ENCODE data around the gene SAPCD1. TPM values are rescaled to one million over a fixed set of nuclear protein-coding genes. Genes with fewer than 3 reads are reported as not detected.

SAPCD1 gene
- polyA plus RNA-seq, 1 experiment: 0.88 TPM

GRCh38 chr6:31765910-31766794 is 3.7 kb downstream of the SAPCD1 start:
- CTCF ChIA-PET: interaction anchor here (0.9 to 1.1 kb wide), 2 partner anchors 25 to 30 kb away, joined by 3 read pairs; no protein-coding TSS in a partner anchor
- Histone ChIP-seq H3K27ac (ENCODE audit: low read depth, low read length) (no peak overlapping the region), H3K9me3 (ENCODE audit: control insufficient read depth, insufficient read depth, low read length) (no peaks in the 10 kb centered on the region; the same call in 1 of the 2 replicates), H3K27me3 (ENCODE audit: control insufficient read depth, insufficient read depth, low read length) (no peaks in the 10 kb centered on the region), H3K4me3 (ENCODE audit: low read depth, low read length) (peak overlapping the region; percentile 50)
- no peak for DNase-seq (ENCODE audit: low read depth, low spot score)
- POLR2A ChIA-PET: interaction anchor here (0.6 to 1.0 kb wide), 2 partner anchors 56 to 61 kb away, joined by 3 to 4 read pairs; partner anchors contain the start of gene HSPA1B
- no peak for TF ChIP-seq CTCF (IDR thresholded peaks at IDR 0.05; ENCODE audit: low read depth, low read length)

GRCh38 chr6:31767096-31767645 is 4.7 kb downstream of the SAPCD1 start:
- ChIA-PET CTCF (no interaction called here), POLR2A (interaction anchor here (1.0 kb wide), 1 partner anchor 55 kb away, joined by 3 read pairs; no protein-coding TSS in a partner anchor)
- no peak for TF ChIP-seq CTCF (IDR thresholded peaks at IDR 0.05; ENCODE audit: low read depth, low read length)
- DNase-seq (ENCODE audit: low read depth, low spot score): no peak
- Histone ChIP-seq H3K27ac (ENCODE audit: low read depth, low read length) (no peak overlapping the region), H3K4me3 (ENCODE audit: low read depth, low read length) (no peak overlapping the region), H3K27me3 (ENCODE audit: control insufficient read depth, insufficient read depth, low read length) (no peaks in the 10 kb centered on the region), H3K9me3 (ENCODE audit: control insufficient read depth, insufficient read depth, low read length) (no peaks in the 10 kb centered on the region; the same call in 1 of the 2 replicates)

GRCh38 chr6:31768363-31769257 is 6.2 kb downstream of the SAPCD1 start:
- CTCF ChIA-PET: interaction anchor here (0.9 to 2.3 kb wide), 7 partner anchors 10 to 87 kb away, joined by 4 to 20 read pairs (median 7); partner anchors contain the start of genes LY6G5C and MSH5
- no peak overlapping the region for H3K27ac ChIP-seq (ENCODE audit: low read depth, low read length)
- H3K4me3 ChIP-seq (ENCODE audit: low read depth, low read length): no peak overlapping the region
- H3K9me3 ChIP-seq (ENCODE audit: control insufficient read depth, insufficient read depth, low read length): no peaks in the 10 kb centered on the region; the same call in 1 of the 2 replicates
- no peaks in the 10 kb centered on the region for H3K27me3 ChIP-seq (ENCODE audit: control insufficient read depth, insufficient read depth, low read length)
- POLR2A ChIA-PET: interaction anchor here (0.5 to 1.4 kb wide), 2 partner anchors 59 to 94 kb away, joined by 3 read pairs; partner anchors contain the start of gene HSPA1B
- DNase-seq (ENCODE audit: low read depth, low spot score): no peak
- no peak for TF ChIP-seq CTCF (IDR thresholded peaks at IDR 0.05; ENCODE audit: low read depth, low read length)

- Histone ChIP-seq H3K27me3 (ENCODE audit: control insufficient read depth, insufficient read depth, low read length) (no peaks in the 10 kb centered on the region), H3K9me3 (ENCODE audit: control insufficient read depth, insufficient read depth, low read length) (no peaks in the 10 kb centered on the region; the same call in 1 of the 2 replicates), H3K4me3 (ENCODE audit: low read depth, low read length) (no peak overlapping the region), H3K27ac (ENCODE audit: low read depth, low read length) (no peak overlapping the region)
- TF ChIP-seq CTCF (IDR thresholded peaks at IDR 0.05; ENCODE audit: low read depth, low read length): peak; percentile 69
- POLR2A ChIA-PET: interaction anchor here (1.4 kb wide), 1 partner anchor 57 kb away, joined by 3 read pairs; the partner anchor contains the start of gene HSPA1B
- CTCF ChIA-PET: interaction anchor here (0.7 to 2.3 kb wide), 26 partner anchors 9 to 89 kb away, joined by 3 to 20 read pairs (median 4); partner anchors contain the start of genes ABHD16A, HSPA1B, LSM2 and LY6G5C
- DNase-seq (ENCODE audit: low read depth, low spot score): no peak
These were observed 7.4 kb downstream of the SAPCD1 start for GRCh38 chr6:31769684-31770371.
